ENCODE measurements around the gene KIN. TPM values are rescaled to one million over a fixed set of nuclear protein-coding genes. Genes with fewer than 3 reads are reported as not detected.

KIN gene
- total RNA-seq, 3 donors from 2014 or later, result 8.6 to 10.5 (median 9.1) TPM

GRCh38 chr10:7708832-7709231, 79.0 kb downstream of the KIN start:
- intact Hi-C loops (cut with DNase I, micrococcal nuclease), result no loop called here
- H3K9me3 ChIP-seq, result no peaks in the 10 kb centered on the region
- H3K36me3 ChIP-seq (ENCODE audit: low read depth), result no peaks in the 10 kb centered on the region
- no peaks in the 10 kb centered on the region for H3K4me1 ChIP-seq (ENCODE audit: low read depth)
- no peak for DNase-seq
- no peak for ATAC-seq
- H3K4me3 ChIP-seq, result no peak overlapping the region
- TF ChIP-seq, protein P1, sequence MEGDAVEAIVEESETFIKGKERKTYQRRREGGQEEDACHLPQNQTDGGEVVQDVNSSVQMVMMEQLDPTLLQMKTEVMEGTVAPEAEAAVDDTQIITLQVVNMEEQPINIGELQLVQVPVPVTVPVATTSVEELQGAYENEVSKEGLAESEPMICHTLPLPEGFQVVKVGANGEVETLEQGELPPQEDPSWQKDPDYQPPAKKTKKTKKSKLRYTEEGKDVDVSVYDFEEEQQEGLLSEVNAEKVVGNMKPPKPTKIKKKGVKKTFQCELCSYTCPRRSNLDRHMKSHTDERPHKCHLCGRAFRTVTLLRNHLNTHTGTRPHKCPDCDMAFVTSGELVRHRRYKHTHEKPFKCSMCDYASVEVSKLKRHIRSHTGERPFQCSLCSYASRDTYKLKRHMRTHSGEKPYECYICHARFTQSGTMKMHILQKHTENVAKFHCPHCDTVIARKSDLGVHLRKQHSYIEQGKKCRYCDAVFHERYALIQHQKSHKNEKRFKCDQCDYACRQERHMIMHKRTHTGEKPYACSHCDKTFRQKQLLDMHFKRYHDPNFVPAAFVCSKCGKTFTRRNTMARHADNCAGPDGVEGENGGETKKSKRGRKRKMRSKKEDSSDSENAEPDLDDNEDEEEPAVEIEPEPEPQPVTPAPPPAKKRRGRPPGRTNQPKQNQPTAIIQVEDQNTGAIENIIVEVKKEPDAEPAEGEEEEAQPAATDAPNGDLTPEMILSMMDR (IDR thresholded peaks at IDR 0.05), result no peak

DNA sequence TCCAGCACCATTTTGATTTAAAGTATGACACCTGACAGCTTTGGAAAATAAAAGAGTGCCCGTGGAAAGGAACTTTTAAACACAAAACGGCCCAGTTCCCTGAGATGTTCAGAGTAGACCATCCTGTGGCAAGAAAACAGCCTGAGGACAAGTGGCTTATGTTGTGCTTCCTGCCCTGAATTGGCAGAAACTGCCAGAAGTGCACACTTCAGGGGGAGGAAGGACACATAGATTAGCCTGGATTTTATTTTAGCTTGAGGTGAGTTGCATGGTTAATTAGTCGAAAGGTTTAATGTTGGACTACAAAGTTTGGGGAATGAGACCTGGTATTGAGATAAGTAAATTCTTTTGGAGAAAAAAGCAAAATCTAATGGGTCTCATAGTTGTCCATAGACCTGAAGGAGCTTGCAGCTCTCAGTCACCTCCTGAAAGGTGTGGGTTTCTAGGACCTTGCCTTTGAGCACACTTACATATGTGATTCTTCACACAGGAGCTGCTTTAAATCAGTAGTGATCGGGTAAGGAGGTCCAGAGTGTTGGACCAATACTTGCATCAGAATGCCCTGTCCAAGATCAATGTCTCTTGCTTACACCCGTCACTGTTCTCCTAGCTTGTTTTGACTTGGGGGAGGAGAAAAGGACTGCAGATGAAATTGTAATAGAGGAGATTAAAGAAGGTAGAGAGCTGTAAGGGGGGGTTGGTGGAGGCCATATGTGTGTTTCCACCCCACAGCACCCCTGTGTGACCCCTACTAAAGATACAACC, 79.8 kb downstream of the KIN start:
- no peaks in the 10 kb centered on the region for H3K9me3 ChIP-seq
- no peak for DNase-seq
- no peak for ATAC-seq
- no peaks in the 10 kb centered on the region for H3K36me3 ChIP-seq (ENCODE audit: low read depth)
- no peak overlapping the region for H3K4me3 ChIP-seq
- TF ChIP-seq, protein P1 (IDR thresholded peaks at IDR 0.05), result no peak
- intact Hi-C loops (cut with DNase I, micrococcal nuclease), result no loop called here
- H3K4me1 ChIP-seq (ENCODE audit: low read depth), result no peaks in the 10 kb centered on the region

DNA sequence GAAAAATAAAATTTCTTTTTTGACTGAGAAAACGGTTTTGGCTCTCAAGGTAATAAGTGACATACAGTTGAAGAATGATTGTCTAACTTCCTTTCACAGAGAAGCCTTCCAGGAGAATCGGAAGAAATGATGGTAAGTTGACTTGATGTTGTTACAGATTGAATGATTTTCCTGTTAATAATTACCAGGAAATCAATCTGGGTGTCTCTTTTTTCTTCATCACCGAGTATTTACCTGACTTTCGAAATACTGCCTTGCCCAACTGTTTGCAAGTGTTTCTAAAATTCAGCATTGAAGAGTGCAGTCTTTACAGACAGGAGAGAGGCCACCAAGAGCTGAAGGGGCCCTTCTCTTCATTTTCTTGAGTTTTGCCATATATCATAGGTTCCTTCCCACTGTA, 80.7 kb downstream of the KIN start:
- Histone ChIP-seq H3K4me1 (ENCODE audit: low read depth) (no peaks in the 10 kb centered on the region), H3K4me3 (no peak overlapping the region), H3K36me3 (ENCODE audit: low read depth) (no peaks in the 10 kb centered on the region), H3K9me3 (no peaks in the 10 kb centered on the region)
- intact Hi-C loops (cut with DNase I, micrococcal nuclease), result no loop called here
- no peak for ATAC-seq
- TF ChIP-seq, protein P1 (IDR thresholded peaks at IDR 0.05), result no peak
- DNase-seq, result no peak

GRCh38 chr10:7706534-7707073, 81.2 kb downstream of the KIN start:
- DNase-seq (no peak), ATAC-seq (no peak)
- H3K4me1 ChIP-seq (ENCODE audit: low read depth), result no peaks in the 10 kb centered on the region
- no peak overlapping the region for H3K4me3 ChIP-seq
- TF ChIP-seq, protein P1 (IDR thresholded peaks at IDR 0.05), result no peak
- intact Hi-C loops (cut with DNase I, micrococcal nuclease), result no loop called here
- H3K9me3 ChIP-seq, result no peaks in the 10 kb centered on the region
- H3K36me3 ChIP-seq (ENCODE audit: low read depth), result no peaks in the 10 kb centered on the region

DNA sequence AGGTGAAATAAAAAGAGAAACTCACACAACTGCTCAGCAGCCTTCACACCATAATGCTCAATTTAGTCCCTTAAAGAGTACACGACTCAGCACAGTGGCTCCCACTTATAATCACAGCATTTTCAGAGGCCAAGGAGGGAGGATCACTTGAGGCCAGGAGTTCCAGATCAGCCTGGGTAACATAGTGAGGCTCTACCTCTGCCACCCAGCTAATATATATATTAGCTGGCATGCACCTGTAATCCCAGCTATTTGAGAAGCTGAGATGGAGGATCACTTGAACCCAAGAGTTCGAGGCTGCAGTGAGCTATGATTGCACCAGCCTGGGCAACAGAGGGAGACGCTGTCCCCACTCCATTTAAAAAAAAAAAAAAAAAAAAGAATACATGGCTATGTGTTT, 82.5 kb downstream of the KIN start:
- Histone ChIP-seq H3K4me1 (ENCODE audit: low read depth) (no peaks in the 10 kb centered on the region), H3K4me3 (no peak overlapping the region), H3K9me3 (no peaks in the 10 kb centered on the region), H3K36me3 (ENCODE audit: low read depth) (no peaks in the 10 kb centered on the region)
- ATAC-seq (no peak), DNase-seq (no peak)
- TF ChIP-seq, protein P1 (IDR thresholded peaks at IDR 0.05), result no peak
- intact Hi-C loops (cut with DNase I, micrococcal nuclease), result no loop called here
